NCI-H345 treated with DMSO at 0.1 percent for 48 hours (cell line): Measurements from ENCODE around the gene A2M.
A peak's percentile ranks its signal among the peaks of the same experiment; 100 is the strongest.

Experiments
- DNase-seq: peaks from one replicate; lab custom pipeline; 2025; ENCODE audit not compliant: unreplicated experiment; lab: John Stamatoyannopoulos, UW

A2M gene

DNA sequence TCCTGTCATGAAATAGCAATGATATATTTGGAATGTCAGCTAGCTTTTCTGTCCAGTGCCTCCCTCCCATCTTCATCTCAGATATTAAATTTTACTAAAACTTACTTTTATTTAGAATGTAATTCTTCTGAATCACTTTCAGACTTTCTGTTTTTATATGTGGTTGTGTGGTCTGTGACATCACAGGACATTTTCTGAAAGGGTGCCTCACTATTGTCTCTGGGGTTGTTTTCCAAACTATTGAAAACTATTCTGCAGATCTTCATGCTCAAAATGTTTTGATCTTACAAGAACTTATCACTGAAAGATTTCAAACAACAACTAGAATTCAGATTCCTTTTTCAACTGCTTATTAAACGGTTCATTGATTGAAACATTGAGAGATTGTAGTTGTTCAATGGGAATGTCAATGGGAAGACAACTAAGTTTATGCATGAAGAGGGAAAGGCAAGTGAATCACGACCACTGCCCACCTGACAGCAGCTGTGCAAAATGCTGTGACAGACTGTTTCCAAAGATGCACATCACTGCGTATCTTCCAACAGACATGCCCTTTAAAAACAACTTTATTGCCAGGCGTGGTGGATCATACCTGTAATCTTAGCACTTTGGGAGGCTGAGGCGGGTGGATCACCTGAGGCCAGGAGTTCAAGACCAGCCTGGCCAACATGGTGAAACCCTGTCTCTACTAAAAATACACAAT is 75.1 kb downstream of the A2M start:
- no peak for DNase-seq

DNA sequence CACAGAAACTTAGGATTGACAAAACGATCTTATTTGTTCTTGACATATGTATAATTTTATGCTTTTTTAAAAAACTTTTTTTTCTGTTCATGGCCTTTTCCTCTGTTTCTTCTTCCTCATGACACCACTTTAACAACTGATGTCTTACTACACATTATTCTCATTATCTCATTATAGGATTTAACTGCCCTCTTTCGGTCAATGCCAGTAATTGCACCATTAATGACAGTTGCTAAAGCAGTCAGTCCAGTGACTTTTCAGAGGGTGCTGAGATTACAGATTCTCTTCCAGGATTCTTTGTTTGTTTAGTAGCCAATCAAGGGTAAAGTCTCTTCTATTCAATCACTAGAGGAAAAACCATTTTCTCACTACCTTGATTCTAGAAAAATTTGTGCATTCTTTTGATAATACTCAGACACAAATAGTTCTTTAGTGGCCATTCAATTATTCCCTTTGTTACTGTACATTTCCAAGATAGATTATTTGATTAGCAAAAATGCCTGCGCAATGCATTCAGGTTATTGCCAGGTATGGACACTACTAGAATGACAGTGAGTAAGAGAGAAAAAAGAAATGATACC is 76.2 kb downstream of the A2M start:
- peak; percentile 27 for DNase-seq

DNA sequence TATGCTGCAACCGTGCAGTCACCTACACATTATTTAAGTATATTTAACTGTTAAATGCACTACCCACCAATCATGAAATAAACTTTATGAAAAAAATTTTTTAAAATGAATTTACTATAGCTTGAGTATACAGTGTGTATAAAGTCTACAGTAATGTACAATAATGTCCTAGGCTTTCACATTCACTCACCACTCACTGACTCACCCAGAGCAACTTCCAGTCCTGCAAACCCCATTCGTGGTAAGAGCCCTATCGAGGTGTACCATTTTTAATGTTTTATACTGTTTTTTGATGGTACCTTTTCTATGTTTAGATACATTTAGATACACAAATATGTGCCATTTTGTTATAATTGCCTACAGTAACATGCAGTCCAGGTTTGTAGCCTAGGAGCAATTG is 78.3 kb downstream of the A2M start:
- DNase-seq = no peak

DNA sequence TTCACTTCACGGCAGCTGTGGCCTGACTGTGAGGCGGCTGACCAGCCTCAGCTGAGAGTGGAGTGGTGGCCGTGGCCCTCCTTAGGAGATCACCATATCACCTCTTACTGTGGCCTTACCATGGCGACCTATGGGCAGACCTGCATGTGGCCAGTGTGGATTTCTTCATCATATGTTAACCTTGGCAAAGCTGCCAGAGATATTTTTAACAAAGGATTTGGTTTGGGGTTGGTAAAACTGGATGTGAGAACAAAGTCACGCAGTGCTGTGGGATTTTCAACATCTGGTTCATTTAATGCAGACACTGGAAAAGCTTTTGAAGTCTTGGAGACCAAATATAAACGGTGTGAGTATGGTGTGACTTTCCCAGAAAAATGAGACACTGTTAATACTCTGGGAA is 79.5 kb downstream of the A2M start:
- DNase-seq = no peak

DNA sequence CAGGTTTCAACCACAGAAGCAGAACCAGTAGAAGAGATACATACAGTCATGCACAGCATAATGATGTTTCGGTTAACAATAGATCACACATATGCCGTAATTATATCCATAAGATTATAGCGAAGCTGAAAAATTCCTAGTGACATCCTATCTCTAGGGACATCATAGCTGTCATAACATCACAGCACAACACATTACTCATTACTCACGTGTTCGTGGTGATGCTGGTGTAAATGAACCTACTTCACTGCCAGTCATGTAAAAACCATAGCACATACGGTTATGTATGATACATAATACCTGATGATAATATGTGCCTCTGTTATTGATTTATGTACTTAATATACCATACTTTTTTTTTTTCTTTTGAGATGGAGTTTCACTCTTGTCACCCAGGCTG is 81.6 kb downstream of the A2M start:
- DNase-seq = no peak

DNA sequence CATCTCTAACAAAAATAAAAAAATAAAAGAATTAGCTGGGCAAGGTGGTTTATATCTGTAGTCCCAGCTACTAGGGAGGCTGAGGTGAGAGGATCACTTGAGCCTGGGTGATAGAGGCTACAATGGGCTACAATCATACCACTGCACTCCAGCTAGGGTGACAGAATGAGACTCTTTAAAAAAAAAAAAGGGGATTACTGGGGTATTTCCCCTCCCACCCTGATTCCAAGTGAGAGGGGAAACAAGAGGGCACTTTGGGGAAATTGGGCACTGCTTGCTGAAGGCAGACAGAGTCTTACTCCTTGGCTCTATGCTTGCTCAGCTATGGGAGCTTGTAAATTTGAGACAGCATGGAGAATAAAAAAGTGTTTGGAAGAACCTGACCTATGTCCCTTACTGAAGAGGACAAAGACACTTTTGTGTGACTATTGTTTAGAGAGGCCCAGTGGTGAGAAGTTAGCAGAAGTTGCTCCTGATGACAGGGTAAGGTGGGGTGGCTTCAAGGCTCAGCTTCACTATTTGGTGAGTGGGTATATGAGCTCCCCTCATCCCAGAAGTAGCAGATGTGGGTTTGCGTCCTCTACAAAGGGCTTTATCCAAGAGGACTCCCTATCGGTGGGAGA is 82.3 kb downstream of the A2M start:
- no peak for DNase-seq

DNA sequence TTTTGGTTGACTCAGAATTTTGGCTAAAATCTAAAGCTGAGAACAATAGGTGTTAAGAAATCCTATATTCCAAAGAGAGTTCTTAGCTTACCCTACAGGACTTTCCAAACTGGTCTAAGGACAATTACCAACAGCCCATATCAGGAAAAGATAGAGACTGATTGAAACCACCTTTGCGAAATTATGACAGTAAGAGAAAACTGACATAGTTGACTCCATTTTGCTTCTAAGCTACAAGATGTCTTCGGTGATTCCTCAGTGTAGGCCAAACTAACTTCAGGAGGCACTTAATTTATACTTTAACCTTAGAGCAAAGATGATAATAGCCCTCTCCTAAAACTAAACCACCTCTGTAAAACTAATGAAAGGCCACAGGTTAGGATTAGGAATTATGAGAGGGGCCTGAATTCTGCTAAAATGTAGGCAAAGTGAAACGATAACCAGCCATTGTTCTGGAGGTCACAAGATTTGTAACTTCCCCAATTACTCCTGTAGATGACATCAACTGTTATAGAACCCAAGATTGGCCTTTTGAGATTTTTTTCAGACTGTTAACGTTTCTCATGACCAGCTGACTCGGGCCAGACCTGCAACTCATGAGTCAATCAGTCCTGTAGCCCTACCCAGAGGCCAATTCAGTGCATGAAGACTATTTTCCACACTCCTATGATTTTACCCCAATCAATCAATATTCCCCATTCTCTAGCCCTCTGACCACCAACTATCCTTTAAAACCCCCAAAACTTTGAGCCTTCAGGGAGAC is 83.3 kb downstream of the A2M start:
- no peak for DNase-seq

DNA sequence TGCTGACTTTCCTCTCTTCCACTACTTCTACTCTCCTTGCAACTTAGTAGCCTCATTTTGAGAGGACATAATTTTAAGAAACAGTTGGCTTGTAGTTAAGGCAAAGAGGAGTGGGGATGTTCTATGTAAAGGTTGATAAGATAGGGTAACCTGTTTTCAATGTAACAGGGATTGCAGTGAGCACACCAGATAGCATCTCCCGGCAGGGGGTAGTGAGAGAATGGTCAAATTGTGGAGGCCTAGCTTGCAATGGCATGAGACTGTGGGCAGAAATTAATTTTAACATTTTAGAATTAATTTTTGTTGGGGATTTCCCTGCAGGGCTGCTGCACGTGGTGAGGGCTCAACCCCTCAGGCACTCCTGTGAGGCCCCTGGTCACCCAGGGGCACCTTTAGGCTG is 84.9 kb downstream of the A2M start:
- DNase-seq = no peak

DNA sequence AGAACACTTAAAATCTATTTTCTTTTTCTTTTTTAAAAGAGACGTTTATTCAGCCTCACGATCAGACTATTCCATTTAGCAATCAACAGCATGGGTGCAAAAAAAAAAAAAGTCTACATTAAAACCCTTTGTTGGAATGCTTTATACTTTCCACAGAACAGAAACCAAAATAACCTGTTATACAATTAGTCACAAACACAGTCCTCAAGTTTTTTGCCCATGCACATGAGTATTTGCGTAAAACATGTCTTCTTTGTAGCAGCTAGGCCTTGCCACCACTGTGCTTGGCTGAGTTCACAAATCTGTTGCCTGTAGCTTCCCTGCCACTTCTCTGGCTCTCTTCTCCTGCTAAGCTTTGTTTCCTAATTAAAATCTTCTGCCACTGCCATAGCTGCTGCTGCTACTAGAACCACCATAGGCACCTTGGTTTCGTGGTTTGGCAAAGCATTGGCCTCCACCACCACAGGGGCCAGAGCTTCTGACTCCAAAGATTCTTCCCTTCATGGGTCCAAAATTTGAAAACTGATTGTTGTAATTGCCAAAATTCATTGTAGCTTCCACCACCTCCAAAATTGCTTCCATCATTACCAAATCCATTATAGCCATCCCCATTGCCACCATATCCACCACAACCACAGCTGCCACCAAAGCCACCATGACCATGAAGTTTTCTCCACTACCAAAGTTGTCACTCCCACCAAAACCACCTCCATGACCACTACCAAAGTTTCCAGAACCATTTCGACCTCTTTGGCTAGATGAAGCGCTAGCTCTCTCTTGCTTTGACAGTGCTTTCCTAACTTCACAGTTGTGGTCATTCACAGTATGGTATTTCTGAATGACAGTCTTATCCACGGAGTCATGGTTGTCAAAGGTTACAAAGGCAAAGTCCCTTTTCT is 88.3 kb downstream of the A2M start:
- no peak for DNase-seq

DNA sequence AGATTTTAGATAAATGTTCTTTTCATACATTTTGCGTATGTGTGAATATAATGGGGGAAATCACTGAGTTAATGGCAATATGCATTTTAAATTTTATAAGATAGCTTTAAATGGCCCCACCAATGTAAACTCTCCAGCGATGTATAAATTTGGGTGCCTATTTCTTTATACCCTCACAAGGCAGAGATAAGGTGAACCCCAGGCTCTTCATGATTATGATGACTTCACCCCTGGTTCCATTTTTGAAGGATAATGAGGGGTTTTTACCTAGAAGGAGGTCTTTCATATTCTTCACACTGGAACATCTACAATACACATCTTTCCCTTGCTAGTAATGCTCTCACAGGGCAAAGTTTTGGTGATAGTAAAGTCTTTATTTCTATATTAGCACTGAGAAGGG is 91.2 kb downstream of the A2M start:
- no peak for DNase-seq

DNA sequence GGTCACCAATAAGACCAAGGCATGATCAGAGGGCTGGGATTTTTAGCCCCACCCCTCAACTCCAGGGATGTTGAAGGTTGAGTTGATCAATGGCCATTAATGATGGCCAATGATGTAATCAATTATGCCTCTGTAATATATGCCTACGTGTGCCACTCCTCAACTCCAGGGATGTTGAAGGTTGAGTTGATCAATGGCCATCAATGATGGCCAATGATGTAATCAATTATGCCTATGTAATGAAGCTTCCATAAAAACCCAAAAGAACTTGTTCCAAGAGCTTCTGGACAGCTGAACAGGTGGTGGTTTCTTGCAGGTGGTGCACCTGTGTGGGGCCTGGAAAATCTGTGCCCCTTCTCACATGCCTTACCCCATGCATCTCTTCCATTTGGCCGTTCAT is 93.1 kb downstream of the A2M start:
- DNase-seq = no peak
